ENCODE data around the gene CPA4. TPM values are rescaled to one million over a fixed set of nuclear protein-coding genes. Genes with fewer than 3 reads are reported as not detected.
A peak's percentile ranks its signal among the peaks of the same experiment; 100 is the strongest.

The CPA4 gene
- total and polyA plus RNA-seq, 2 of the 13 experiments (the other 11 are each of a cell fraction or from before 2014, with no cell fraction given): 0.20 to 0.22 TPM

DNA sequence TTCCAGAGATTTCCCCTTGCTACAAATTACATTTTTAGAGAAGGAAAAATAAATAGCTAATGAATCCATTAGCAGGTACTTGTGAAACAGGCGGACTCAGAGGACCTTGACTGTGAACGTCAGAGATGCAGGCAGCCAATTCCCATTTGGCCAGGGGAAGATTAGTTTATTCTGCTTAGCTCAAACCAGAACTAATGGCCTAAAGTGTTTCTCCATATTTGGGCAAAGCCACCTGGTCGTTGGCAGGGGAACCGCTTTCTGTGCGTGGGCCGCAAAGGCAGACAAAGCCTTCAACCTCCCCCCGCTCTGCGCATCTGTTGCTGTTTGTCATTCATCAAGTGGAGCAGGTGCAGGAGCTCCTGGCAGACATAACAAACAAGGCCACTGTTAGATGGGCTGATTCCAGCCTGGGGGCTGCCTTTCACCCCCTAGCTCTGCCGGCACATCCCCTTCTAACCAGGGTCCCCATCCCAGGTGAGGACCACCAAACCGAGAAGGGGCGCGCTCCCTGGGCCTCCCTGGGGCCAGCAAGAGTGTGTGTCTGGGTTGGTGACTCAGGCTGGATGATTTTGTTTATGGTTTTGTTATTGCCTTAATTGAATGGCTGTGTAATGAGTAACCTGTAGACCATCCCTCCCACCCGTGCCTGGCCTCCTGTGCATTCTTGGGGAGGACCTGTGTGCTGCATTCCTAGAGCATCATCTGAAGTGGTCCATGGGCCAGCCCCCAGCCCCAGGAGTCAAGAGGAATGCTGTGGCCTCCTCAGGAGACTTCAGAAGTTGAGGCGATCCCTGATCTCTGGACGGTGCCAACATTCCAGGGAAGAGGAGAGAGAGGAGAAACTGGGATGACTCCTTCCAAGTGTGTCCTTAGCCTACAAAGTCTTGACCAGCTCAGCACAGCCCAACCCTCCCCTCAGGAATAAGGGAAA, 72.8 kb downstream of the CPA4 start:
- ChIA-PET POLR2A (no interaction called here), CTCF (ENCODE audit: low intra/inter-chr PET ratio, low total read pairs) (no interaction called here)
- Histone ChIP-seq H3K4me1 (ENCODE audit: insufficient read depth, low read length) (peaks cover 65% of the 10 kb centered on the region), H3K4me2 (ENCODE audit: low read depth, low read length) (no peak overlapping the region), H2AFZ (ENCODE audit: low read length) (no peak overlapping the region), H3K9me3 (ENCODE audit: low read length) (no peaks in the 10 kb centered on the region), H4K20me1 (ENCODE audit: insufficient read depth, low read length) (no peaks in the 10 kb centered on the region), H3K27ac (ENCODE audit: extremely low read length, insufficient read depth, low read length) (no peak overlapping the region), H3K4me3 (replicated peaks in 1 of 3; ENCODE audit: insufficient read depth in 1 of 3, low read depth in 2 of 3, low read length in 3 of 3) (no peak overlapping the region), H3K9ac (ENCODE audit: insufficient read depth, low read depth, low read length) (no peak overlapping the region), H3K36me3 (replicated peaks in 1 of 2; ENCODE audit: control insufficient read depth in 1 of 2, insufficient read depth in 2 of 2, low read length in 2 of 2) (no peaks in the 10 kb centered on the region), H3K79me2 (ENCODE audit: insufficient read depth, low read length) (no peaks in the 10 kb centered on the region), H3K27me3 (ENCODE audit: control insufficient read depth in 1 of 2, insufficient read depth in 2 of 2, low read length in 2 of 2) (peaks cover 1 to 24% of the 10 kb centered on the region in 2 experiments; a peak in 4 of 5 replicates)
- in situ Hi-C loops (cut with HindIII; ENCODE audit: extremely low pct_ligation_motif_present, low pct_unique_long_range_greater_than_20kb): no loop called here
- intact Hi-C loops (cut with micrococcal nuclease; ENCODE audit: unreplicated experiment): loop anchor here (5.0 kb wide), 1 partner anchor 102 kb away; no protein-coding TSS in a partner anchor
- DNase-seq (ENCODE audit: low spot score) (no peak), ATAC-seq (no peak), FAIRE-seq (no peak)
- no TSS peak for BruUV-seq (replicated peaks)
- WGBS (ENCODE audit: low lambda C conversion rate): 72% methylated on average over 14 of the region's 15 CpGs
- TF ChIP-seq SP1 (IDR thresholded peaks at IDR 0.05) (no peak), SP1 (CRISPR knock-in tag; IDR thresholded peaks at IDR 0.05) (no peak), SRF (IDR thresholded peaks at IDR 0.05; ENCODE audit: low read depth, low read length) (peak; percentile 61)

DNA sequence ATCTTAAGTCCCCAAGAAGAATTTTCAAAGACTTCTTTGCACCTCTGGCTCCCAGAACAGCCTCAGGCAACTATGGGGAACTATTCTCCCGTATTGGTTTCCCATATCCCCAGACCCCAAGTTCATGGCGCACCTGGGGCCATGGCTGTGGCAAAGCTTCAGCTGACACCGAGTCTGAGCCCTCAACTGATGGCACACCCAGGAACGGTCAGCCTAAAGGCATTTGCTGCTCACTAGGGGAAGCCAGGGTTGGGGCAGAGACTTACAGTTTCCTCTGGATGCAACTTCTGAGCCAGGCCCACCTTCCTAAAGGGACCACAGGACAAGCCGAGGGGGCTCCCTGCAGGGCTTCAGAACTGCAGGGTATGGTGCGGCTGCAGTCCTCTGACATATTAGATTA, 73.6 kb downstream of the CPA4 start:
- H2AFZ ChIP-seq (ENCODE audit: low read length): no peak overlapping the region
- DNase-seq (ENCODE audit: low spot score): no peak
- H3K4me1 ChIP-seq (ENCODE audit: insufficient read depth, low read length): peaks cover 71% of the 10 kb centered on the region
- no peak for FAIRE-seq
- H3K9me3 ChIP-seq (ENCODE audit: low read length): no peaks in the 10 kb centered on the region
- in situ Hi-C loops (cut with HindIII; ENCODE audit: extremely low pct_ligation_motif_present, low pct_unique_long_range_greater_than_20kb): no loop called here
- no peaks in the 10 kb centered on the region for H3K36me3 ChIP-seq (replicated peaks in 1 of 2; ENCODE audit: control insufficient read depth in 1 of 2, insufficient read depth in 2 of 2, low read length in 2 of 2)
- no peak overlapping the region for H3K27ac ChIP-seq (ENCODE audit: extremely low read length, insufficient read depth, low read length)
- peaks cover 1 to 24% of the 10 kb centered on the region in 2 experiments; a peak in 4 of 5 replicates for H3K27me3 ChIP-seq (ENCODE audit: control insufficient read depth in 1 of 2, insufficient read depth in 2 of 2, low read length in 2 of 2)
- H3K9ac ChIP-seq (ENCODE audit: insufficient read depth, low read depth, low read length): no peak overlapping the region
- intact Hi-C loops (cut with micrococcal nuclease; ENCODE audit: unreplicated experiment): loop anchor here (5.0 kb wide), 1 partner anchor 101 kb away; no protein-coding TSS in a partner anchor
- H3K4me2 ChIP-seq (ENCODE audit: low read depth, low read length): no peak overlapping the region
- H4K20me1 ChIP-seq (ENCODE audit: insufficient read depth, low read length): no peaks in the 10 kb centered on the region
- BruUV-seq (replicated peaks): no TSS peak
- ChIA-PET POLR2A (no interaction called here), CTCF (ENCODE audit: low intra/inter-chr PET ratio, low total read pairs) (no interaction called here)
- no peak for ATAC-seq
- H3K4me3 ChIP-seq (replicated peaks in 1 of 3; ENCODE audit: insufficient read depth in 1 of 3, low read depth in 2 of 3, low read length in 3 of 3): no peak overlapping the region
- WGBS (ENCODE audit: low lambda C conversion rate): 60% methylated on average over 1 of the region's 6 CpGs
- H3K79me2 ChIP-seq (ENCODE audit: insufficient read depth, low read length): no peaks in the 10 kb centered on the region
- TF ChIP-seq, protein P1, sequence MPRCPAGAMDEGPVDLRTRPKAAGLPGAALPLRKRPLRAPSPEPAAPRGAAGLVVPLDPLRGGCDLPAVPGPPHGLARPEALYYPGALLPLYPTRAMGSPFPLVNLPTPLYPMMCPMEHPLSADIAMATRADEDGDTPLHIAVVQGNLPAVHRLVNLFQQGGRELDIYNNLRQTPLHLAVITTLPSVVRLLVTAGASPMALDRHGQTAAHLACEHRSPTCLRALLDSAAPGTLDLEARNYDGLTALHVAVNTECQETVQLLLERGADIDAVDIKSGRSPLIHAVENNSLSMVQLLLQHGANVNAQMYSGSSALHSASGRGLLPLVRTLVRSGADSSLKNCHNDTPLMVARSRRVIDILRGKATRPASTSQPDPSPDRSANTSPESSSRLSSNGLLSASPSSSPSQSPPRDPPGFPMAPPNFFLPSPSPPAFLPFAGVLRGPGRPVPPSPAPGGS (CRISPR knock-in tag; IDR thresholded peaks at IDR 0.05): no peak
- TF ChIP-seq, protein P2, sequence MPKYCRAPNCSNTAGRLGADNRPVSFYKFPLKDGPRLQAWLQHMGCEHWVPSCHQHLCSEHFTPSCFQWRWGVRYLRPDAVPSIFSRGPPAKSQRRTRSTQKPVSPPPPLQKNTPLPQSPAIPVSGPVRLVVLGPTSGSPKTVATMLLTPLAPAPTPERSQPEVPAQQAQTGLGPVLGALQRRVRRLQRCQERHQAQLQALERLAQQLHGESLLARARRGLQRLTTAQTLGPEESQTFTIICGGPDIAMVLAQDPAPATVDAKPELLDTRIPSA (CRISPR knock-in tag; IDR thresholded peaks at IDR 0.05; ENCODE audit: borderline replicate concordance): no peak
- TF ChIP-seq, protein P3, sequence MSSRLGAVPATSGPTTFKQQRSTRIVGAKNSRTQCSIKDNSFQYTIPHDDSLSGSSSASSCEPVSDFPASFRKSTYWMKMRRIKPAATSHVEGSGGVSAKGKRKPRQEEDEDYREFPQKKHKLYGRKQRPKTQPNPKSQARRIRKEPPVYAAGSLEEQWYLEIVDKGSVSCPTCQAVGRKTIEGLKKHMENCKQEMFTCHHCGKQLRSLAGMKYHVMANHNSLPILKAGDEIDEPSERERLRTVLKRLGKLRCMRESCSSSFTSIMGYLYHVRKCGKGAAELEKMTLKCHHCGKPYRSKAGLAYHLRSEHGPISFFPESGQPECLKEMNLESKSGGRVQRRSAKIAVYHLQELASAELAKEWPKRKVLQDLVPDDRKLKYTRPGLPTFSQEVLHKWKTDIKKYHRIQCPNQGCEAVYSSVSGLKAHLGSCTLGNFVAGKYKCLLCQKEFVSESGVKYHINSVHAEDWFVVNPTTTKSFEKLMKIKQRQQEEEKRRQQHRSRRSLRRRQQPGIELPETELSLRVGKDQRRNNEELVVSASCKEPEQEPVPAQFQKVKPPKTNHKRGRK (CRISPR knock-in tag; IDR thresholded peaks at IDR 0.05): no peak
- no peak for TF ChIP-seq STAT5B (CRISPR knock-in tag; IDR thresholded peaks at IDR 0.05)
- no peak for TF ChIP-seq PLRG1 (conservative IDR thresholded peaks at IDR 0.05)
- no peak for TF ChIP-seq ZNF816 (CRISPR knock-in tag; IDR thresholded peaks at IDR 0.05; ENCODE audit: borderline replicate concordance)
- TF ChIP-seq, protein P4, sequence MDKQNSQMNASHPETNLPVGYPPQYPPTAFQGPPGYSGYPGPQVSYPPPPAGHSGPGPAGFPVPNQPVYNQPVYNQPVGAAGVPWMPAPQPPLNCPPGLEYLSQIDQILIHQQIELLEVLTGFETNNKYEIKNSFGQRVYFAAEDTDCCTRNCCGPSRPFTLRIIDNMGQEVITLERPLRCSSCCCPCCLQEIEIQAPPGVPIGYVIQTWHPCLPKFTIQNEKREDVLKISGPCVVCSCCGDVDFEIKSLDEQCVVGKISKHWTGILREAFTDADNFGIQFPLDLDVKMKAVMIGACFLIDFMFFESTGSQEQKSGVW (CRISPR knock-in tag; IDR thresholded peaks at IDR 0.05; ENCODE audit: borderline replicate concordance): no peak
- TF ChIP-seq SP2 (CRISPR knock-in tag; IDR thresholded peaks at IDR 0.05): no peak
- TF ChIP-seq ZNF224 (CRISPR knock-in tag; IDR thresholded peaks at IDR 0.05): no peak
- TF ChIP-seq TCF12 (IDR thresholded peaks at IDR 0.05): no peak
- no peak for TF ChIP-seq TCF12 (CRISPR knock-in tag; IDR thresholded peaks at IDR 0.05)
